ENCODE measurements around the gene GGA1.

Gene GGA1

DNA sequence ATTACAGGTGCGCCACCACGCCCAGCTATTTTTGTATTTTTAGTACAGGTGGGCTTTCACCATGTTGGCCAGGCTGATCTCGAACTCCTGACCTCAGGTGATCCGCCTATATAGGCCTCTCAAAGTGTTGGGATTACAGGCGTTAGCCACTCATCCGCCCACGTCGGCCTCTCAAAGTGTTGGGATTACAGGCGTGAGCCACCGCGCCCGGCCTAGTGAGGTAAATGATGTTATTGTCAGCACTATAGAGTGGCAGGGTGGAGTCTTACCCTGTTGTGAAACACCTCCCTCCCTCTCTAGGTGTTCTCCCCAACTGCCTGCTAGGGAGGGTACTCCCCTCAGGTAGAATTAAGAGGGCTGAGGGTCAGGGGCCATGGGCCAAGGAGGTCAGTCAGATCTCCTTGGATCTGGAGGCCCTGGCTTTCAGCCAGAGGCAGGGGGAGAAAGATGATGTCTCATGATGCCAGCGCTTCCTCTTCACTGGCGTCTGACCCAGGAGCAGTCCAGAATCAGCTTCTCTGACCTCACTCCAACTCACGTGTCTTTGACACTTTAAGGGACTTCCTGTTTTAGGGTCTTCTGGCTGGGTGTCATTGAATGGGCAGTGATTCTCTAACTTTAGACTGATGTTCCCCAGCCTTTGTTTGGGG, 2.0 kb downstream of the GGA1 start:
- TF ChIP-seq, protein P1, sequence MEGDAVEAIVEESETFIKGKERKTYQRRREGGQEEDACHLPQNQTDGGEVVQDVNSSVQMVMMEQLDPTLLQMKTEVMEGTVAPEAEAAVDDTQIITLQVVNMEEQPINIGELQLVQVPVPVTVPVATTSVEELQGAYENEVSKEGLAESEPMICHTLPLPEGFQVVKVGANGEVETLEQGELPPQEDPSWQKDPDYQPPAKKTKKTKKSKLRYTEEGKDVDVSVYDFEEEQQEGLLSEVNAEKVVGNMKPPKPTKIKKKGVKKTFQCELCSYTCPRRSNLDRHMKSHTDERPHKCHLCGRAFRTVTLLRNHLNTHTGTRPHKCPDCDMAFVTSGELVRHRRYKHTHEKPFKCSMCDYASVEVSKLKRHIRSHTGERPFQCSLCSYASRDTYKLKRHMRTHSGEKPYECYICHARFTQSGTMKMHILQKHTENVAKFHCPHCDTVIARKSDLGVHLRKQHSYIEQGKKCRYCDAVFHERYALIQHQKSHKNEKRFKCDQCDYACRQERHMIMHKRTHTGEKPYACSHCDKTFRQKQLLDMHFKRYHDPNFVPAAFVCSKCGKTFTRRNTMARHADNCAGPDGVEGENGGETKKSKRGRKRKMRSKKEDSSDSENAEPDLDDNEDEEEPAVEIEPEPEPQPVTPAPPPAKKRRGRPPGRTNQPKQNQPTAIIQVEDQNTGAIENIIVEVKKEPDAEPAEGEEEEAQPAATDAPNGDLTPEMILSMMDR (IDR thresholded peaks at IDR 0.05): no peak

DNA sequence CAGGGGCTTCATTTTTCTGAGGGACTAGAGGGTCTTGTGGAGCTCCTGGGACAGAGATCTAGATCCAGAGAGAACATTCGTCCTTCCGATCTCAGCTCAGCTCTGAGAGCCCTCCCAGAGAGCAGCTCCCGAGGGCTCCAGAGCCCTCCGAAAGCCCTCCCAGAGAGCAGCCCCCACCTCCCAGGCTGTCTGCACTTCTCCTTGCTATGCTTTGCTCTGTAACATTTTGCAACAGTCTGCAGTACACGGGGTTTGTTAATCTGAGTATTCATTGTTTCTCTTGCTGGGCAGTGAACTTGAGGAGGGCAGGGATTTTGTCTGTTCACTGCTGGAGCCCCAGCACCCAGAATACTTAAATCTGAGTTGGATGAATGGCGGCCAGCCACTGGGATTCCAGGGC, 2.6 kb downstream of the GGA1 start:
- TF ChIP-seq, protein P1 (IDR thresholded peaks at IDR 0.05): no peak

DNA sequence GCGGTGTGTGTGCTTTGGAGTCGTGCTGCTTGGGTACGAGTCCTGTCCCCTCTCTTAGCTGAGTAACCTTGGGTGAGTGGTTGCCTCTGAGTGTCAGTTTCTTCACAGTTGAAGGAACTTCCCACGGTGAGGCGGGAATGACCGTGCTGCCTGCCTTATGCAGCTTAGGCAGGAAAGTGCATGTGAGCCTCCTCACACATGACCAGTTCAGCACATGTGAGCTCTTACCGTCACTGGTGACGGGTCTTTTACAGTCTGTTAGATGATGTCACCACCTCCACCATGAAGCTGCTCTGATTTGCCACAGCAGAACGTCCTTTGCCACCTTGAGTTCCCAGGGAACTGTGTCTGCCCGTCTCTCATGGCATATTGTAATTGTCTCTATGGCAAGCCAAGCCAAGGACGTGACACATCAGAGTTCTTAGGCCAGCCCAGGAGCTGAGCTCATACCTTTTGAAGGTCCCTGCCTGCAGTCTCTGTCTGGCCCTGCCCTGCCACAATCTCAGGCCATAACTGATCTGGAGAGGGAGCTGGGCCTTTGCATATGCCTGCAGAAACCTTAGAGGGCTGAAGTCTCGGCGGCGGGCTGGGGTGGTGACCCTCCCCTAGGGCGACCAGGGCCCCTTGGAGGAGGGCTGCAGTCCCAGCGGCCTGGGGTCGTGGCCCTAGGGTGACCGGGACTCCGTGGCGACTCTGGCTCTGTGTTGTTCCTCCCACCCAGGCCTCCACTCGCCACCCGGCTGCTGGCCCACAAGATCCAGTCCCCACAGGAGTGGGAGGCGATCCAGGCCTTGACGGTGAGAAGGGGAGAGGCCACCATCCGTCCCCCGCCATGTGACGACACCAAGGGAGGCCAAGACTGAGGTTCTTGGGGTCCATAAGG, 7.8 kb downstream of the GGA1 start:
- TF ChIP-seq, protein P1 (IDR thresholded peaks at IDR 0.05): no peak

DNA sequence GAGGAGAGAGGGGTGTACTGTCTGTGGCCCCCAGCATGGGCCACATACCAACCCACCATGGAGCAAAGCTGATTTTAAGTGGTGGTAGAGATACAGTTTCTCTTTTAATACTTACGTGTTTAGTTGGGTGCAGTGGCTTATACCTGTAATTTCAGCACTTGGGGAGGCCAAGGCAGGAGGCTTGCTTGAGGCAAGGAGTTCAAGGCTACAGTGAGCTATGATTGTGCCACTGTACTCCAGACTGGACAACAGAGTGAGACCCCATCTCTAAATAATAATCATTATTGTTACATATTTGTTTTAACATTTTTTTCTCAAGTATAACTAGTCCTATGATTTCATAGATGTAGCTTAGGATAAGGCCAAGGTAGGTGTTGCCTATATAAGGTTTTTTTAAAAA, 8.8 kb downstream of the GGA1 start:
- TF ChIP-seq, protein P1 (IDR thresholded peaks at IDR 0.05): no peak

DNA sequence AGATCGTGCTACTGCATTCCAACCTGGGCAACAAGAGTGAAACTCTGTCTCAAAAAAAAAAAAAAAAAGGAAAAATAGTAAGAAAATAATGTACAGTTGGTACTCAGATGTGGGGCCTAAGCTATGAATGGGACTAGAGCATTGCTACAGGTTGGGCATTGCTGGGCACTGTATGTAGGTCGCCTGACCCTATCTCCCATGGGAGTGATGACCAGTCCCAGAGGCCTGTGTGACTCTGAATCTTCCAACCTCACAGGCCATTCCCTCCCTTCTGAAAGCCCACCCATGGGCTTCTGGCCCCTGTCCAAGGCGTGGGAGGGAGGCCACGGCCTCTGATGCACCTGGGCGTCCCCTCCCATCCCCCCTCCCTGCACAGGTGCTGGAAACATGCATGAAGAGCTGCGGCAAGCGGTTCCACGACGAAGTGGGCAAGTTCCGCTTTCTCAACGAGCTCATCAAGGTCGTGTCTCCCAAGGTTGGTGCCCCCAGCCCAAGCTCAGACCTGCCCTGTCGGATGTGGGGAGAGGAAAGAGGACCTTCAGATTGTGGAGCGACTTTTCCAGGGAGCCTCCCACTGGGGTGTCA, 9.5 kb downstream of the GGA1 start:
- TF ChIP-seq, protein P1 (IDR thresholded peaks at IDR 0.05): no peak

DNA sequence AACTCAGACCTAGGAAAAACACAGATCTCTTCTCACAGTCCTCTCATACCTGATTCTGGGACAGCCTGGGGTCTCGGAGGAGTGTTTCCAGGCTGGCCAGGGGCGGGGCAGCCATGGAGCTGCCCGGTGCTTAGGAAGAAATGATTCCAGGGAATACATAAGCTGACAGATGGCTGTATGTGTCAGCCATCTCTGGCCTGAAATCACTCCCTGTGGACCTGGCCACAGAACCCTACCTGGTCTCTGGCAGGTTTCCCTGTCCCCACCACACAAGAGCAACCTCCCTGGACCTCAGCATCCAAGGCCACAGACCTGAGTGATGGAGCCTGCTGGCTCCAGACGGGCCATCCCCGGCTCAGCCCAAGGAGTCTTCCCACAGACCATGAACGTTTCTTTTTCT, 10.0 kb downstream of the GGA1 start:
- TF ChIP-seq, protein P1 (IDR thresholded peaks at IDR 0.05): no peak

DNA sequence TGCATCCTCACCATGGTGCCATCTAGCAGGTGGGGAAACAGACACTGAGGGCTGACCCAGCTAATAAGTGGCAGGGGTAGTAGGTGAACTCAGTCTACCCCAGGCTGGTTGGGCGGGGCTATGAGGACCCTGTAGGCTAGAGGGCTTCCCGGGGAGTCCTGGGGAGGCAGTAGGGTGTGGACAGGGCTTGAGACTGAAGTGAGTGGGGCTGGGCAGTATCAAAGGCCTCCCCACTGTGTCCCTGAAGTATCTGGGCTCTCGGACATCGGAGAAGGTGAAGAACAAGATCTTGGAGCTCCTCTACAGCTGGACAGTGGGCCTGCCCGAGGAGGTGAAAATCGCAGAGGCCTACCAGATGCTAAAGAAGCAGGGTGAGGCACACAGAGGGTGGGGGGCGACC, 11.4 kb downstream of the GGA1 start:
- TF ChIP-seq, protein P1 (IDR thresholded peaks at IDR 0.05): no peak

Data from LNCAP (cell line).